GM23338 (cell line): ENCODE results near the gene PAX5. TPM values are rescaled to one million over a fixed set of nuclear protein-coding genes. Genes with fewer than 3 reads are reported as not detected.

Source experiments
- ATAC-seq: fragments of 200-7000 bp; cut with Tn5 transposase; 3 replicates; pipeline ENCODE4 v1.9.1; 2020
- DNase-seq: peaks from one replicate; pipeline ENCODE4 v3.0.0-alpha.2; 2015; ENCODE audit warnings: low spot score
- H2AFZ ChIP-seq: fragments of 200-600 bp; sonication (generic); 2 replicates; pipeline ENCODE4 v1.8.0; 2016; ENCODE audit warnings: antibody characterized with exemption, mild to moderate bottlenecking, moderate library complexity
- H3F3A ChIP-seq: fragments of 200-600 bp; sonication (generic); replicated peaks from 2 replicates; pipeline ENCODE4 v1.8.0; 2017; ENCODE audit warnings: antibody characterized with exemption, mixed run types, low read depth
- H3K27ac ChIP-seq: fragments of 200-600 bp; sonication (generic); 2 replicates; pipeline ENCODE4 v1.6.1; 2016; ENCODE audit warnings: low read depth
- H3K27me3 ChIP-seq: fragments of 200-600 bp; sonication (generic); 2 replicates; pipeline ENCODE4 v1.8.0; 2016; ENCODE audit warnings: mild to moderate bottlenecking, mixed run types, moderate library complexity; ENCODE audit not compliant: insufficient read depth
- H3K36me3 ChIP-seq: fragments of 200-600 bp; sonication (generic); 2 replicates; pipeline ENCODE4 v1.8.0; 2016; ENCODE audit warnings: mild to moderate bottlenecking; ENCODE audit not compliant: insufficient read depth
- H3K4me1 ChIP-seq: fragments of 200-600 bp; sonication (generic); 2 replicates; pipeline ENCODE4 v1.8.0; 2016; ENCODE audit warnings: mild to moderate bottlenecking, moderate library complexity; ENCODE audit not compliant: insufficient read depth
- H3K4me2 ChIP-seq: fragments of 200-600 bp; sonication (generic); 2 replicates; pipeline ENCODE4 v1.7.1; 2017; ENCODE audit warnings: mixed run types
- H3K4me3 ChIP-seq: fragments of 200-600 bp; sonication (generic); 2 replicates; pipeline ENCODE4 v1.6.1; 2016; ENCODE audit warnings: mixed run types
- H3K79me2 ChIP-seq: fragments of 200-600 bp; sonication (generic); replicated peaks from 2 replicates; pipeline ENCODE4 v1.8.0; 2017; ENCODE audit warnings: mild to moderate bottlenecking; ENCODE audit not compliant: insufficient read depth
- H3K9me2 ChIP-seq: fragments of 200-600 bp; sonication (generic); 2 replicates; pipeline ENCODE4 v1.8.0; 2017; ENCODE audit not compliant: insufficient read depth
- H4K20me1 ChIP-seq: fragments of 200-600 bp; sonication (generic); replicated peaks from 2 replicates; pipeline ENCODE4 v1.8.0; 2017; ENCODE audit warnings: mild to moderate bottlenecking; ENCODE audit not compliant: insufficient read depth
- H3K27ac Mint-ChIP-seq: 2 replicates; pipeline ENCODE4 v1.8.0; 2020; ENCODE audit warnings: inconsistent platforms, mild to moderate bottlenecking, moderate library complexity, mixed read lengths
- H3K27me3 Mint-ChIP-seq: 3 replicates; pipeline ENCODE4 v1.8.0; 2022; ENCODE audit warnings: low read depth, mild to moderate bottlenecking, moderate library complexity, mixed read lengths, inconsistent platforms; ENCODE audit not compliant: insufficient read depth, poor library complexity
- H3K36me3 Mint-ChIP-seq: 3 replicates; pipeline ENCODE4 v1.8.0; 2021; ENCODE audit warnings: low read depth, mild to moderate bottlenecking, inconsistent platforms, moderate library complexity, mixed read lengths
- H3K4me1 Mint-ChIP-seq: 3 replicates; pipeline ENCODE4 v1.8.0; 2020; ENCODE audit warnings: mild to moderate bottlenecking, inconsistent platforms, mixed read lengths
- H3K4me3 Mint-ChIP-seq: 3 replicates; pipeline ENCODE4 v1.8.0; 2021; ENCODE audit warnings: moderate library complexity, mild to moderate bottlenecking, inconsistent platforms, mixed read lengths
- H3K9me3 Mint-ChIP-seq: 3 replicates; pipeline ENCODE4 v1.8.0; 2020; ENCODE audit warnings: moderate library complexity, mild to moderate bottlenecking, inconsistent platforms, mixed read lengths
- CREB1 ChIP-seq: fragments of 250-450 bp; sonication (Bioruptor Pico); IDR thresholded peaks from 2 replicates; pipeline ENCODE4 v1.5.0; 2020; ENCODE audit warnings: low read depth, mild to moderate bottlenecking, moderate library complexity
- ETS1 ChIP-seq: IDR thresholded peaks from 2 replicates; pipeline ENCODE4 v1.6.1; 2016; ENCODE audit warnings: antibody characterized with exemption
- EZH2 ChIP-seq: fragments of 200-600 bp; sonication (generic); IDR thresholded peaks from one replicate; pipeline ENCODE4 v1.8.0; 2017; ENCODE audit warnings: antibody characterized with exemption, mild to moderate bottlenecking, low read depth; ENCODE audit not compliant: unreplicated experiment
- EZH2phosphoT487 ChIP-seq: fragments of 200-600 bp; sonication (generic); IDR thresholded peaks from one replicate; pipeline ENCODE4 v1.8.1; 2018; ENCODE audit warnings: antibody characterized with exemption; ENCODE audit not compliant: unreplicated experiment
- JUNB ChIP-seq: IDR thresholded peaks from one replicate; pipeline ENCODE4 v1.6.1; 2016; ENCODE audit warnings: antibody characterized with exemption; ENCODE audit not compliant: unreplicated experiment
- NANOG ChIP-seq: IDR thresholded peaks from 2 replicates; pipeline ENCODE4 v1.6.1; 2016; ENCODE audit warnings: antibody characterized with exemption, borderline replicate concordance
- POLR2AphosphoS5 ChIP-seq: IDR thresholded peaks from 2 replicates; pipeline ENCODE4 v1.6.1; 2016; ENCODE audit warnings: antibody characterized with exemption, low read depth
- STAT1 ChIP-seq: IDR thresholded peaks from one replicate; pipeline ENCODE4 v1.6.1; 2016; ENCODE audit warnings: antibody characterized with exemption; ENCODE audit not compliant: unreplicated experiment
- ZNF331 ChIP-seq: fragments of 250-450 bp; sonication (Bioruptor Pico); IDR thresholded peaks from 2 replicates; pipeline ENCODE4 v1.5.0; 2020; ENCODE audit warnings: low read depth, mild to moderate bottlenecking, moderate library complexity
- polyA plus RNA-seq: library from polyadenylated mRNA; unstranded; fragments of >200 nt; fragmentation: Nextera tagmentation; extraction: Ambion mirVana; gene quantifications from 2 replicates; pipeline ENCODE4 v1.2.1, GENCODE V29; 2016
- total RNA-seq: library from RNA; depleted of rRNA; stranded (reverse); fragments of >200 nt; shearing (Covaris generic); gene quantifications from 2 replicates; pipeline ENCODE4 v1.2.3, GENCODE V29; 2014
- TF ChIP-seq, protein P1 (sequence below): IDR thresholded peaks from one replicate; pipeline ENCODE4 v1.6.1; 2018; ENCODE audit warnings: antibody characterized with exemption; ENCODE audit not compliant: unreplicated experiment
- TF ChIP-seq, protein P2 (sequence below): fragments of 250-450 bp; sonication (Bioruptor Pico); IDR thresholded peaks from 2 replicates; pipeline ENCODE4 v1.5.0; 2020; ENCODE audit warnings: mild to moderate bottlenecking, moderate library complexity

The PAX5 gene
- total and polyA plus RNA-seq, 2 experiments from 2014 or later: 0.17 to 0.60 TPM

- TF ChIP-seq, protein P1, sequence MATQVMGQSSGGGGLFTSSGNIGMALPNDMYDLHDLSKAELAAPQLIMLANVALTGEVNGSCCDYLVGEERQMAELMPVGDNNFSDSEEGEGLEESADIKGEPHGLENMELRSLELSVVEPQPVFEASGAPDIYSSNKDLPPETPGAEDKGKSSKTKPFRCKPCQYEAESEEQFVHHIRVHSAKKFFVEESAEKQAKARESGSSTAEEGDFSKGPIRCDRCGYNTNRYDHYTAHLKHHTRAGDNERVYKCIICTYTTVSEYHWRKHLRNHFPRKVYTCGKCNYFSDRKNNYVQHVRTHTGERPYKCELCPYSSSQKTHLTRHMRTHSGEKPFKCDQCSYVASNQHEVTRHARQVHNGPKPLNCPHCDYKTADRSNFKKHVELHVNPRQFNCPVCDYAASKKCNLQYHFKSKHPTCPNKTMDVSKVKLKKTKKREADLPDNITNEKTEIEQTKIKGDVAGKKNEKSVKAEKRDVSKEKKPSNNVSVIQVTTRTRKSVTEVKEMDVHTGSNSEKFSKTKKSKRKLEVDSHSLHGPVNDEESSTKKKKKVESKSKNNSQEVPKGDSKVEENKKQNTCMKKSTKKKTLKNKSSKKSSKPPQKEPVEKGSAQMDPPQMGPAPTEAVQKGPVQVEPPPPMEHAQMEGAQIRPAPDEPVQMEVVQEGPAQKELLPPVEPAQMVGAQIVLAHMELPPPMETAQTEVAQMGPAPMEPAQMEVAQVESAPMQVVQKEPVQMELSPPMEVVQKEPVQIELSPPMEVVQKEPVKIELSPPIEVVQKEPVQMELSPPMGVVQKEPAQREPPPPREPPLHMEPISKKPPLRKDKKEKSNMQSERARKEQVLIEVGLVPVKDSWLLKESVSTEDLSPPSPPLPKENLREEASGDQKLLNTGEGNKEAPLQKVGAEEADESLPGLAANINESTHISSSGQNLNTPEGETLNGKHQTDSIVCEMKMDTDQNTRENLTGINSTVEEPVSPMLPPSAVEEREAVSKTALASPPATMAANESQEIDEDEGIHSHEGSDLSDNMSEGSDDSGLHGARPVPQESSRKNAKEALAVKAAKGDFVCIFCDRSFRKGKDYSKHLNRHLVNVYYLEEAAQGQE: no peak
- TF ChIP-seq ETS1: no peak
- no peak for TF ChIP-seq POLR2AphosphoS5
- no peak for TF ChIP-seq CREB1
- no peak for TF ChIP-seq EZH2
- no peak for TF ChIP-seq NANOG
These were observed 88.1 kb downstream of the PAX5 start (continued) for GRCh38 chr9:36945999-36946398.

- Histone ChIP-seq H3K27me3 (no peaks in the 10 kb centered on the region), H3K9me2 (no peaks in the 10 kb centered on the region), H3K4me1 (peaks cover 15% of the 10 kb centered on the region), H3K79me2 (no peaks in the 10 kb centered on the region), H4K20me1 (no peaks in the 10 kb centered on the region), H2AFZ (no peak overlapping the region), H3K4me3 (no peak overlapping the region), H3K4me2 (no peak overlapping the region), H3F3A (no peaks in the 10 kb centered on the region), H3K27ac (no peak overlapping the region), H3K36me3 (no peaks in the 10 kb centered on the region)
- Mint-ChIP-seq H3K27ac (no peak overlapping the region), H3K4me3 (no peak overlapping the region), H3K36me3 (no peaks in the 10 kb centered on the region), H3K27me3 (peaks cover 9% of the 10 kb centered on the region), H3K9me3 (no peaks in the 10 kb centered on the region), H3K4me1 (peaks cover 24% of the 10 kb centered on the region)
- ATAC-seq (no peak), DNase-seq (no peak)
- no peak for TF ChIP-seq EZH2phosphoT487
- TF ChIP-seq NANOG: no peak
- no peak for TF ChIP-seq ZNF331 (CRISPR knock-in tag)
- no peak for TF ChIP-seq EZH2
- TF ChIP-seq ETS1: no peak
- no peak for TF ChIP-seq JUNB
- TF ChIP-seq CREB1: no peak
- no peak for TF ChIP-seq STAT1
- TF ChIP-seq, protein P2, sequence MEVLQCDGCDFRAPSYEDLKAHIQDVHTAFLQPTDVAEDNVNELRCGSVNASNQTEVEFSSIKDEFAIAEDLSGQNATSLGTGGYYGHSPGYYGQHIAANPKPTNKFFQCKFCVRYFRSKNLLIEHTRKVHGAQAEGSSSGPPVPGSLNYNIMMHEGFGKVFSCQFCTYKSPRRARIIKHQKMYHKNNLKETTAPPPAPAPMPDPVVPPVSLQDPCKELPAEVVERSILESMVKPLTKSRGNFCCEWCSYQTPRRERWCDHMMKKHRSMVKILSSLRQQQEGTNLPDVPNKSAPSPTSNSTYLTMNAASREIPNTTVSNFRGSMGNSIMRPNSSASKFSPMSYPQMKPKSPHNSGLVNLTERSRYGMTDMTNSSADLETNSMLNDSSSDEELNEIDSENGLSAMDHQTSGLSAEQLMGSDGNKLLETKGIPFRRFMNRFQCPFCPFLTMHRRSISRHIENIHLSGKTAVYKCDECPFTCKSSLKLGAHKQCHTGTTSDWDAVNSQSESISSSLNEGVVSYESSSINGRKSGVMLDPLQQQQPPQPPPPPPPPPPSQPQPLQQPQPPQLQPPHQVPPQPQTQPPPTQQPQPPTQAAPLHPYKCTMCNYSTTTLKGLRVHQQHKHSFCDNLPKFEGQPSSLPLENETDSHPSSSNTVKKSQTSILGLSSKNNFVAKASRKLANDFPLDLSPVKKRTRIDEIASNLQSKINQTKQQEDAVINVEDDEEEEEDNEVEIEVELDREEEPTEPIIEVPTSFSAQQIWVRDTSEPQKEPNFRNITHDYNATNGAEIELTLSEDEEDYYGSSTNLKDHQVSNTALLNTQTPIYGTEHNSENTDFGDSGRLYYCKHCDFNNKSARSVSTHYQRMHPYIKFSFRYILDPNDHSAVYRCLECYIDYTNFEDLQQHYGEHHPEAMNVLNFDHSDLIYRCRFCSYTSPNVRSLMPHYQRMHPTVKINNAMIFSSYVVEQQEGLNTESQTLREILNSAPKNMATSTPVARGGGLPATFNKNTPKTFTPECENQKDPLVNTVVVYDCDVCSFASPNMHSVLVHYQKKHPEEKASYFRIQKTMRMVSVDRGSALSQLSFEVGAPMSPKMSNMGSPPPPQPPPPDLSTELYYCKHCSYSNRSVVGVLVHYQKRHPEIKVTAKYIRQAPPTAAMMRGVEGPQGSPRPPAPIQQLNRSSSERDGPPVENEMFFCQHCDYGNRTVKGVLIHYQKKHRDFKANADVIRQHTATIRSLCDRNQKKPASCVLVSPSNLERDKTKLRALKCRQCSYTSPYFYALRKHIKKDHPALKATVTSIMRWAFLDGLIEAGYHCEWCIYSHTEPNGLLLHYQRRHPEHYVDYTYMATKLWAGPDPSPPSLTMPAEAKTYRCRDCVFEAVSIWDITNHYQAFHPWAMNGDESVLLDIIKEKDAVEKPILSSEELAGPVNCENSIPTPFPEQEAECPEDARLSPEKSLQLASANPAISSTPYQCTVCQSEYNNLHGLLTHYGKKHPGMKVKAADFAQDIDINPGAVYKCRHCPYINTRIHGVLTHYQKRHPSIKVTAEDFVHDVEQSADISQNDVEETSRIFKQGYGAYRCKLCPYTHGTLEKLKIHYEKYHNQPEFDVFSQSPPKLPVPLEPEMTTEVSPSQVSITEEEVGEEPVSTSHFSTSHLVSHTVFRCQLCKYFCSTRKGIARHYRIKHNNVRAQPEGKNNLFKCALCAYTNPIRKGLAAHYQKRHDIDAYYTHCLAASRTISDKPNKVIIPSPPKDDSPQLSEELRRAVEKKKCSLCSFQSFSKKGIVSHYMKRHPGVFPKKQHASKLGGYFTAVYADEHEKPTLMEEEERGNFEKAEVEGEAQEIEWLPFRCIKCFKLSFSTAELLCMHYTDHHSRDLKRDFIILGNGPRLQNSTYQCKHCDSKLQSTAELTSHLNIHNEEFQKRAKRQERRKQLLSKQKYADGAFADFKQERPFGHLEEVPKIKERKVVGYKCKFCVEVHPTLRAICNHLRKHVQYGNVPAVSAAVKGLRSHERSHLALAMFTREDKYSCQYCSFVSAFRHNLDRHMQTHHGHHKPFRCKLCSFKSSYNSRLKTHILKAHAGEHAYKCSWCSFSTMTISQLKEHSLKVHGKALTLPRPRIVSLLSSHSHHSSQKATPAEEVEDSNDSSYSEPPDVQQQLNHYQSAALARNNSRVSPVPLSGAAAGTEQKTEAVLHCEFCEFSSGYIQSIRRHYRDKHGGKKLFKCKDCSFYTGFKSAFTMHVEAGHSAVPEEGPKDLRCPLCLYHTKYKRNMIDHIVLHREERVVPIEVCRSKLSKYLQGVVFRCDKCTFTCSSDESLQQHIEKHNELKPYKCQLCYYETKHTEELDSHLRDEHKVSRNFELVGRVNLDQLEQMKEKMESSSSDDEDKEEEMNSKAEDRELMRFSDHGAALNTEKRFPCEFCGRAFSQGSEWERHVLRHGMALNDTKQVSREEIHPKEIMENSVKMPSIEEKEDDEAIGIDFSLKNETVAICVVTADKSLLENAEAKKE: no peak
These were observed 91.2 kb downstream of the PAX5 start for GRCh38 chr9:36942891-36943290.
